OCI-M2 (cell line): ENCODE measurements around the gene CEP170B.
"Not testable (repeated sequence)": the region's sequence is repeated elsewhere in the genome, so short reads cannot be mapped to it uniquely, and the experiment has no call there.

ENCODE experiments used
- DNase-seq: peaks from one replicate; lab custom pipeline; 2025; ENCODE audit not compliant: unreplicated experiment; lab: John Stamatoyannopoulos, UW

CEP170B gene

DNA sequence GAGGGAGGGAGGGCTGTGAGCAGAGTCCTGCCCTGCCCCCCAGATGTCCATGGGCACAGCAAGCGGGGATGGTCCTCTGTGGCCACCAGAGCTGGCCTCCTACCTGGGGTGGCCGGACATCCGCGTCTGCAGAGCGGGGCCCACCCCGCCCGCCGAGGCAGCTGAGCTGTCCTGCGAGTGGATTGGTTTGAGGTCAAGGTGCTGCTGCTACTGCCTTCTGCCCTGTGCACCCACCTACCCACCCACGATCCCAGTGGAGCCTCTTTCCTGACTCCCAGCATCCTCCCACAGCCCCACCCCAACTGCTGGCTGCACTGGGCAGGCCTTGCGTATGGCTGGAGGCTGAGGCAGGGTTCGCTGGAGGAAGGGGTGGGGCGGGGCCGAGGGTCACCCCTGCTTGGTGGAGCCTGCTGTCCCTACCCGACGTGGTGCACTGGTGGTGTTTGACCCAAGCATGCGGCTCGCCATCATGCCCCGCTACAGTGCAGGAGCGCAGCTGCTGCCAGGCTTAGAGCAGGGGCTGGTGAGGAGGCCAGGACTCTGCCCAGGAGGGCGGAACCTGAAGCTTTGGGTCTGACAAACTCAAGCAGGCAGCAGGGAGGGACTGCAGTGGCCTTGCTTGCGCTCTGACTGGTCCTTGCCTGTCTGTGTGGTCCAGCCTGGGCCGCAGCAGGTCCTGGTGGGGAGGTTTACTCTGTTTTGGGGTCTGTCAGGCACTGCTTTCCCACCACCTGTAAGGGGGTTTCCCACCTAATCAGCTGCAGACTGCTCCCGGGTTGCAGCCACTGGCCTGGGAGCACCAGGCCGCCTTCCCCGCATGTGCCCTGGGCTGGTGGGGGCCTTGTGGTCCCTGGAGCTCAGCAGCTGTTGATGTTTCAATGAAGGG, 23.7 kb downstream of the CEP170B start:
- DNase-seq = no peak

DNA sequence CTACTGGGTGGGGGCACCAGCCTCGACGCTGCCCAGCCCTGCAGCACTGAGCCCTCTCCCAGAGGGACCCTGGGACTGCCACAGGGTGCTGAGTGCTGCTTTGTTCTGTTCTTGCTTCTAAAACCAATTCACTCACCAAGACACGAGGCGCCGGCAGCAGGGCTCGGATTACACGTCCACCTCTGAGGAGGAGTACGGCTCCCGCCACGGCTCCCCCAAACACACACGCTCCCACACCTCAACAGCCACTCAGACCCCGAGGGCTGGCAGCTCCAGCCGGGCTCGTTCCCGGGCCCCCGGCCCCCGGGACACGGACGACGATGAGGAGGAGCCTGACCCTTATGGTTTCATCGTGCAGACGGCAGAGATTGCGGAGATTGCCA, 24.3 kb downstream of the CEP170B start:
- no peak for DNase-seq

GRCh38 chr14:104890292-104890691, 25.2 kb downstream of the CEP170B start:
- not testable (repeated sequence) for DNase-seq

DNA sequence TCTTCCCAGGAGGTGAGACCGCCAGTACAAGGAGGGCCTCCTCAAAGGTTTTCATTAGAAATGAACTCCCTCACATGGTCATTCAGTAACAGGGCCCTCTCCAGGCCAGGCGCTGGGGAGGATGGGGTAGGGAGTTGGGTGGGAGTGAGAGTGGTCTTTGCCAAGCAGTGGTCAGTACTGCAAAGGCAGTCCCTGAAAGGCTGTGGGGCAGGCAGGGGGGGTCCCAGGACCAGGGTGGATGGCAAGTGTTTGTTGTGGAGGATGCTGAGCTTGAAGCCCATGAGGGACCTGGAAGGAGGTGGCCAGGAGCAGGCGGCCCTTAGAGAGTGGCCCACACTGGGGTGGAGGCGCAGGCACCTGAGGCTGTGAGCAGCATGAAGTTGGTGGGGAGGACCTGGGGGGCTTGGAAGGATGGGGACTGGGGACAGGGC, 26.1 kb downstream of the CEP170B start:
- no peak for DNase-seq

- no peak for DNase-seq
Observed at GRCh38 chr14:104891664-104892530, 26.8 kb downstream of the CEP170B start.

DNA sequence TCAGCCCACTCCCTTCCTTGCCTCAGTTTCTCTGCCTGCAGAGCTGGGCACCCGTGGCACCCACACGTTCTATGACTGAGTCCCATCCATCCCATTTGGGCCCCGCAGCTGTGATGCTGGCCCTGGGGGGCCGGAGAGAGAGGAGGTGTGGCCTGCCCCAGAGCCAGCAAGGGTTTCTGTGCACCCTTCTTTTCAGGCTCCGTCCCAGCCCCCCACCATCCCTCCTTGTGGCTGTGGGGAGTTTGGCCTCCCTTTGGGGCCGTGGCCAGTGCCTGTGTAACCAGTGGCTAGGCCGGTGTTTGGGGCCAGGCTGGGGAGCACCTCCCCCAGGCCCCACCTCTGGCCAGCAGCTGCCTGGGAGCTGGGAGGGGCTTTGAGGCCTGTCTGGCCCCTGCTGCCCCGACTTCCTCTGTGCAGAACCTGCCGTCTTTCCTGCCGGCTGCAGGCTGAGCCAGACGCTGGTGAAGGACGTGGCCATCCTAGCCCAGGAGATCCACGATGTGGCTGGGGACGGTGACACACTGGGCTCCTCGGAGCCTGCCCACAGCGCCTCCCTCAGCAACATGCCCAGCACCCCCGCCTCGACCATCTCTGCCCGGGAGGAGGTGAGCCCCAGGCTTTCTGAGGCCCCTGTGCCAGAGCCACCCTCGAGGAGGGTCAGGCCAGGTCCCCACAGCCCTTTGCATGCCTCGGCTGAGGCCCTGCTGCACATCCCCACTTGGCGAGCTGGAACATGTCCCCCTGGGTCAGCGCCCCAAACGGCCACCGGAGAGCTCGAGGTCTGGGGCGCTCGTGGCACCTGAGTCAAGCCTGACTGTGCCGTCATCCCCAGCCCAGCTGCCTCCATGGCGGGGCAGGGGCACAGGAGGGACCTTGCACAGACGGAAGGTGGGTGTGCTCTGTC, 27.7 kb downstream of the CEP170B start:
- DNase-seq = no peak

DNA sequence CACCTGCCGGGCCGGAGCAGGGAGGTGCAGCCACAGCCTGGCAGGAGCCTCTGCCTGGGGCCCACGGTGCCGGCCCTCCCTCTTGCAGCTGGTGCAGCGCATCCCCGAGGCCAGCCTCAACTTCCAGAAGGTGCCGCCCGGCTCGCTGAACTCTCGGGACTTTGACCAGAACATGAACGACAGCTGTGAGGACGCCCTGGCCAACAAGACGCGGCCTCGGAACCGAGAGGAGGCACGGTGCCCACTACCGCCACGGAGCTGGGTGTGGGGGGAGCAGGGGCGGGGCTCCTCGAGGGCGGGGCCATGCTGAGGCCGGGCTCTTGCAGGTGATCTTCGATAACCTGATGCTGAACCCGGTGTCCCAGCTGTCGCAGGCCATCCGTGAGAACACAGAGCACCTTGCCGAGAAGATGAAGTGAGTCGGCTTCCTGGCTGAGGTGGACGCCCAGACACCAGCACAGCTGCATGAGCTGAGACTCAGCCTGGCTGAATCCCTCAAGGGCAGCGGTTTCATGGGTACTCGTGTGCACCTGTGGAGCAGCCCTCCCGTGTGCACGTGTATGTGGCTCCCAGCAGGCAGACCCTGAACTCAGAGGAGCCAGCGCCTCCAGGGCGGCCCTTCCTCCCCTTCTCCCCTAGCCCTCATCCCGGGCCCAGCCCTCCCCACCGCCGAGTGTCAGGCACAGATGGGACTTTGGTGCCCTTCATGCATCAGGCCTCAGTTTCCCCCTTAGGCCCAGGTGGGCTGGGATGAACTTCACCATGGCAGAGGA, 28.6 kb downstream of the CEP170B start:
- no peak for DNase-seq

DNA sequence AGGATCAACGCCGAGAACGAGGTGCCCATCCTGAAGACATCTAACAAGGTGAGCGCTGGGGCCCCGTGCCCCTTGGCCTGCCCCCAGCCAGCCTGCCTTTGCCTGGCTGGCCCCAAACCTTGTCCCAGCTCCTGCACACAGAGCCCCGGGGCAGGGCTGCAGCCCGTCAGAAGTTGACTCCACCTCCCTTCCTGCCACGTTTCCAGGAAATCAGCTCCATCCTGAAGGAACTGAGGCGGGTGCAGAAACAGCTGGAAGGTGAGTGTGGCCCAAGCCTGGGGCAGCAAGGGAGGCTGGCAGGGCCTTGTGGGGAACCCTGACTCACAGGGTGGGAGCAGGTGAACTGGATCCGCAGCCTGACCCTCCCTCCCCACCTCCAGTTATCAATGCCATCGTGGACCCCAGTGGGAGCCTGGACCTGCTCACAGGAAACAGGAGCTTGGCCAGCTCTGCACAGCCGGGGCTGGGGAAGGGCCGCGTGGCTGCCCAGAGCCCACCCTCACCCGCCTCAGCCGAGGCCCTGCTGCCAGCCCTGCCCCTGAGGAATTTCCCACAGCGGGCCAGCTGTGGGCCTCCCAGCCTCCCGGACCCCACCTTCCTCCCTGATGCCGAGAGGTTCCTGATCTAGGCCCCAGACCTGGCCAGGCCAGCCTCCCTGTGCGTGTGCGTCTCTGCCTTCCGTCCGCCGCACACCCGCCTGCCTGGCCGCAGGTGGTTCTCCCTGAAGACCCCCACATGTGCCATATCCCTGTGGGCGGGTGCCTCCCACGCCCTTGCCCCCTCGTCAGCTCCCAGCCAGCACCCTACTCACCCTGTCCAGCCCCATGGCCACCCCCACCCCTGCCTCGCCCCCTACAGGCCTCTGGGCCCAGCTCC, 29.5 kb downstream of the CEP170B start:
- no peak for DNase-seq

- DNase-seq = no peak
Observed at GRCh38 chr14:104895207-104895785, 30.2 kb downstream of the CEP170B start.

- DNase-seq = no peak
Observed at GRCh38 chr14:104895786-104896661, 31.0 kb downstream of the CEP170B start.

- DNase-seq = no peak
Observed at GRCh38 chr14:104897330-104898194, 32.5 kb downstream of the CEP170B start.

DNA sequence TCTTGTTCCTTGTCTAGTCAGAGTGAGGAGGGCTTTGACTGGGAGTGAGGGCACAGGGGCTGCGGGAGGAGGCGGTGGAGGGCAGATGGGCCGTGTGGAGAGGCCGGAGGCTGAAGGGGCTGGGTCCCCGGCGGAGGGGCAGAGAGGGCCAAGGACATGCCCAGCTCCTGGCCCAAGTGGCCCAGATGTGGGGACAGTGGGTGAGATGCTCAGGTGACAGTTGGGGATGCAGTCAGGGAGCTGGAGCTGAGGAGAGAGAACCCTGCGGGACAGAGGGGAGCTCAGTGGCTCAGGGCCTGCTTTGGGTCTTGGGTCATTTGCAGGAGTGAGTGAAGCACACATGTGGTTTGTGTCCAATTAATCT, 33.1 kb downstream of the CEP170B start:
- no peak for DNase-seq

GRCh38 chr14:104898870-104899510, 33.9 kb downstream of the CEP170B start:
- no peak for DNase-seq

DNA sequence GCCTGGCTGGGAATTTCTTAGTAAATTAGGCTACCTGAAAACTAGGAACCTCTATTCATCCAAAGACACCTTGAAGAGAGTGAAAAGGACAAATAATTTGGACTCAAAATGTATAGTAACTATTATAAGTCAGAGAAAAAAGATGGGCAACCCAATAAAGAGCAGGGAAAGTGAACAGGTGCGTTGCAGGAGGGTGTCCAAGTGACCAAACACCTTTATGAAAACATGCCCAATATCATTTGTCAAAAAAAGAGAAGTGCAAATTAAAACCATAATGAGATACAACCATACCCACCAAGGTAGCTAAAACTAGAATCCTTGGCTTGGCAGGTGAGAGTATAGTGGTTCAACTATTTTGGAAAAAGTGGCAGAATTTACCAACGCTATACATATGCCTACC, 34.7 kb downstream of the CEP170B start:
- no peak for DNase-seq

- no peak for DNase-seq
Observed at GRCh38 chr14:104900639-104901512, 35.8 kb downstream of the CEP170B start.

GRCh38 chr14:104903990-104904389, 38.9 kb downstream of the CEP170B start:
- no peak for DNase-seq
